HG03469 (cell line): ENCODE measurements around the gene SMYD3.
A peak's percentile ranks its signal among the peaks of the same experiment; 100 is the strongest.
"Not testable (repeated sequence)": the region's sequence is repeated elsewhere in the genome, so short reads cannot be mapped to it uniquely, and the experiment has no call there.

Experiments
- ATAC-seq: cut with Tn5 transposase; IDR thresholded peaks from one replicate; pipeline ENCODE4 v1.9.1; 2021; ENCODE audit warnings: mild to moderate bottlenecking, moderate library complexity, moderate number of reproducible peaks; ENCODE audit not compliant: unreplicated experiment

Gene SMYD3

DNA sequence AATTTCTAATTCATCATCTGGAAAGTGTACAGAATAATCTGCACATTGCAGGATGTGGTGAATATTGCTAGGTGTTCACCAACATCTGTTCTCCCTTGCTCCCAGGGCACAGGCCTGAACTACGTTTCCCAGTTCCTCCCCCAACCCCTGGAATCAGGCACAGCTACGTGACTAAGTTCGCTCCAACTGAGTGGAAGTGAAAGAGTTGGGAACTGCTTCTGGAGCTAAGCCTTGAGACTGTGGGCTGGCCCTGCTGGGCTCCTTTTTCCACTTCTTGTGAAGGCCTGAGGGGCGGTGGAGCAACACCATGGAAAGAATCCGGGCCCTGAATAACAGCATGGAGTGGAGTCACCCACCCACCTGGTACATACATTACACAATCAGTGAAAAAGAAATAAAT is 534.6 kb downstream of the SMYD3 start:
- no peak for ATAC-seq

DNA sequence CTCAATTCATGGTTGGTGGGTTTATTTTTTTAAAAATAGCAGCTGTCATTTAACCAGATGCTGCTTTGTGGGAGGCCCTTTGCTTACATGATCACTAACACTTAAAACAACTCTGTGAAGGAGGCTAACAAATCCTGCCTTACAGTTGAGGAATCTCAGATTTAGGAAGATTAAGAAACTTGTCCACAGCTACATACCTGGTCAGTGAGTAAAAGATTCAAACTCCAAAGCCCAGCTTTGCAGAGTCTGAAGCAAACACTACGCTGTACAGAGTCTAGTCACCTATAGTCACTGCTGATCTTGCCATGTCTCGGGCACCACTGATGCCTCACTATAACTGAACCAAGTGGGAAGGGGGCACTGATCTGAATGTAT is 535.4 kb downstream of the SMYD3 start:
- no peak for ATAC-seq

DNA sequence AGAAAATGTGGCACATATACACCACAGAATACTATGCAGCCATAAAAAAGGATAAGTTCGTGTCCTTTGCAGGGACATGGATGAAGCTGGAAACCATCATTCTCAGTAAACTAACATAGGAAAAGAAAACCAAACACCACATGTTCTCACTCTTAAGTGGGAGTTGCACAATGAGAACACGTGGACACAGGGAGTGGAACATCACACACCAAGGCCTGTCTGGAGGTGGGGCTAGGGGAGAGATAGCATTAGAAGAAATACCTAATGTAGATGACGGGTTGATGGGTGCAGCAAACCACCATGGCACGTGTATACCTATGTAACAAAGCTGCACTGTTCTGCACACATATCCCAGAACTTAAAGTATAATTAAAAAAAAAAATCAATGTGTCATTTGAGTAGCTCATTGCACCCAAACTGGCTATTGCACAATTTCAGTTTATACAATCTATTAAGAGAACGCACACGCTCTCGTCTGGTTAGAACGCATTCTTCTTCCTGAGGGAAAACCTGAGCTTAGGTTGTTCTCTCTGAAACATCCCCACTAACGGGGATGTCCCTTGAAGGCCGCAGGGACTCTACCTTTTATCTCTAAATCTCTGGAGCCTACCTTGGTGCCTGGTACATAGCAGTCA is 535.9 kb downstream of the SMYD3 start:
- ATAC-seq, result not testable (repeated sequence)

DNA sequence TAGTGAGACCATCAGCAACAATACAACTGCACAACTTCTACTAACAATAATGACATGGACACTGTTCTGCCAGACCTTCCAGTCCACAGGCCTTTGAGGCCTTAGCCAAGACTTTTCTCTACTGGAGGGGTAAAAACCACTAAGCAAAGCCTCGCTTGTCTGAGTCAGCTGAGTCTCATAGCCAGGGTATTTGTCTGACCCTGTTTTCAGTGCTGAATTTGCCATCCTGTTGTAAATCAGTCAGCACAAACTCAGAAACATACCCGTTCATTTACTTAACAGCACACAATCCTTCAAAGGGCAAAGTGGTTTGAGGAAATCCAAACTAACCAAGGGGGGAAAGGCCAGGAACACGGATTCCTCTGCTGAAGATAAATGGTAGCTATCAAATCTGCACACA is 537.8 kb downstream of the SMYD3 start:
- ATAC-seq, result no peak

DNA sequence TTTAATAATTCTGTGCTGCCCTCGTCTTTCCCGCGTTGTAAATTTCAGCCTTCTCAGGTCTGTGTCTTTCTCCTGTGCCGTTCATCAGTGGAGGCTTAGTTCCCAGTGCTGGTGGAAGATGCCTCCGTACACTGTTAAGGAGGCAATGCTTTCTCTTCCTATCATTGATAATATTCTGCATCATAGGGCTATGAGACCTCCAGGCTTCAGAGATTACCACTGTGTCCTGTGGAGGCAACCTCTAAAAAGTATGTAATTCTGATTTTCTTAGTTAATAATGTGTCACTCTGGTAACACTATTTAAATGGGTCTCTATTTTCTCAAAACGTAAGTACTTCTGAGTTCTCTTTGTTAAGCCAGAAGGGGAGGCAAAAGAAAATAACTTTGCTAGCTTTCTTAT is 538.3 kb downstream of the SMYD3 start:
- no peak for ATAC-seq

DNA sequence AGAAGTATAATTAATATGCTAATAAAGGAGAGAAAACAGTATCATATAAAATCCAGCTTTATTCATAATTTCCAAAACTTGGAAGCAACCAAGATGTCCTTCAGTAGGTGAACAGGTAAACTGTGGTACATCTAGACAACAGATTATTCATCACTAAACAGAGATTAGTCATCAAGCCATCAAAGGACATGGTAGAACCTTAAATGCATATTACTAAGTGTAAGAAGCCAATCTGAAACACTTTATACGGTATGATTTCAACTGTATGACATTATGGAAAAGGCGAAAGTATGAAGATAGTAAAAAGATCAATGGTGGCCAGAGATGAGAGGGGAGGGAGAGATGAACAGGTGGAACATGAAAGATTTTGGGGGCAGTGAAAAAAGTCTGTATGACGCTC is 541.7 kb downstream of the SMYD3 start:
- ATAC-seq, result no peak

DNA sequence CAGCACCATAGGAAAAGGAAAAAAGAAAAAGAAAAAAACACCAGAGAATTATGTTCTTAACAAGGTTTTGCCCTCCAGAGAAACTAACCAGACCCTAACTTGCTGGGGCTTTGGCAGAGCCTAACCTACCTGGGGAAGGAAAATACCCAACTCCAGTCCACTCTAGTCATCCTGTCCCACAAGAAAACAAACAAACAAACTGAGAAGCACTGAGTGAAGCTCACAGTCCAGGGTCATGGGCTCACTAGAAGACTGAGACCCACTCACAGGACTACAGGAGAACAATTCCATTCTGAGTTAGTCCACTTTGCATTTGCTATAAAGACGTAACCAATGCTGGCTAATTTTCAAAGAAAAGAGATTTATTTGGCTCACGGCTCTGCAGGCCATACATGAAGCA is 543.4 kb downstream of the SMYD3 start:
- no peak for ATAC-seq

DNA sequence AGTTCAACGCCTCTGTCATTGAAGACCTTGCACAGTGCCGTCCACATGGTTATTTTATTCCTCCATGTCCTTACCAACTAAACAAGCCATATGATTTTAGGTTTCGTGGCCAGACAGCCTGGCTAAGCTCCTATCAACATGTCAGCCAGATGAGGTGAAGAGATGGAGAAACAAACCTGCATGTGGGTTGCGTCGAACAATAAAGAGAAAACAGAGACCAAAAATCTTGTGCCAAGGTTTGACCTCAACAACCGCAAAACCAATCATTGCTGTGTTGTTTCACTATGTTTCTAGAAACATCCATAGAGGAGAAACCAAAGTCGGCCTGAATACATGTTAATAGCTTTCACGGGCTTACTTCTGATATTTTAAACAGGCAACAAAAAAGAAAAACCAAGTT is 544.6 kb downstream of the SMYD3 start:
- no peak for ATAC-seq

DNA sequence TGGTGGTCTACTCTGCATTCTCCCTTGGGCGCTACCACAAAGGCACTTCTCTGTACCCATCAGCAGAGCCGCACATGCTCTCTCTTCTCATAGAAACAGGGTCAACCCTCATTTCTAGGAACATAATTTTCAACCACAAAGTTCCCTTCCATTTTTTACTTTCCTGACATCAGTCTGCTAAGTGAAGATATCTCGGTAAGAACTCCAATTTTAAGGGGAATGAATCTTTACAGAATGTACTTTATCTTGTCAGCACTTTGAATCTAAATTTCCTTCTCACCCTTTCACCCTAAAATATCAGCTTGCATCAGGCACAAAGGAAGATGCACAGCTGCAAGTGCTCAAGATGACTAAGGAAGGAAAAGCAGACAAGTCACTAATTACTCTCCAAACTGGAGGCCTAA is 545.9 kb downstream of the SMYD3 start:
- ATAC-seq, result no peak

DNA sequence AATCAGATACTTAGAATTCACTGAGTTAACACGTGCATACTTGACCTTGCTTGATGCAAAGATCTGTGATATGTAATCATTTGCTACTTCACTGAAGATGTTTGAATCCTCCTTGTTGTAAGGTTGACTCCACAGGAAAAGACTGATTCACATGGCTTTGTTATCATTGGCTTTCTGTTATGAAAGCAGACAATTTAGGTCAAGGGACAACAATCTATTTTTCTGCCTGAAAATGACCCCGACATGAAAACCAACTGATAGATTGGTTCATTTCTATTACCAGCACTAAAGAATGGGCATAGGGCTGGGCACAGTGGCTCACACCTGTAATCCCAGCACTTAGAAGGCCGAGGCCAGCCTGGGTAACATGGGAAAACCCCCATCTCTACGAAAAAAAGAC is 546.9 kb downstream of the SMYD3 start:
- ATAC-seq, result no peak

DNA sequence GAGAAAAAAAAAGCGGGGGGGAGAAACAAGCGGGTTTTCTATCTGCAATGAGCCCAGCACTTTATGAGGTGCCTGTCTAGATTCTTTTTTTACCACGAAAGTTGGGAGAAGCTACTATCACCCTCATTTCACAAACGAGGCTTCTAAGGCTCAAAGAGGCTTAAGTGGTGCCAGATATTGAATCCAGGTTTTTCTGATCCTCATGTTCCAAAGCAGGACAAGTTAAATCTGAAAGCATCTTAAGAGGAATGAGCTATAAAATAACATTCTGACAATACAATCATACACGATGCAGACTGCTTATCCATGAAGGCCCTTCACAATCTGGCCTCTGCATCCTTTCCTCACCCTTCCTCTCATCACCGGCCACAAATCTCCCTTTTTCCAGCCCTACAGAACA is 549.1 kb downstream of the SMYD3 start:
- no peak for ATAC-seq

DNA sequence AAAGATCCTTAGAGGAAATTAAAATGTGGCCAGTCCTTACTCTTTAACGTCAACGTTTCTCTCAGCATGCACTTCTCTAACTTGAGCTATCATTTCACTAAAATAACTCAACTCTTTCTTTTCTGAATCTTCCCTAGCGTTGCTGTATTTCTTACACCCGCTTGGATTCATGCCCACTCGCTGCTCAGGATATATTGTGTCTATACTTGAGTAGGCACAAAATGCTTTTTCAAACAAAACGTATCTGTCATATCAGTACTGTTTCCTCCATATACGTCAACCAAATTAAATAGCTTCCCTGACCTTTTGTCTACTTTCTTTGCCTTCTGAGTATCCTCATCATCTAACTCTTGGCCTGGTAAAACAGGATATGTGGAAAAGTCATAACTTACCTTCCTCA is 549.7 kb downstream of the SMYD3 start:
- no peak for ATAC-seq

DNA sequence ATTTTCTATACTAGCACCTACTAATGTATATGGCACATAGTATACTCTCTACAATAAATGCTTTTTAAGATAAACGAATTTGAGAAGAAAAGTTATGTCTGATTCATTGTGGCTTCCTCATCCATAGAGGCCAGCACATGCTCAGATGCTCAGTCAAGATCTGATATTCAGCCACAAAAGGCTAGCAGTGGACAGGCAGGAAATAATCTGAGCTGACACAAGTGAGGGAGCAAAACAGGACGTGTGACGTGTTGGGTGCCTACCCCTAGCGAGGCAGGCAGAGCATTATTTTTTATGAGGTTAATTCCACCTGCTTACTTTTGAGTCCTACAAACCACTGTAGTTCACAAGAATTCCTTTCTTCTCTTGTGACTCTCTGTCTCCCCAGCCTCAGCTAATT is 550.9 kb downstream of the SMYD3 start:
- ATAC-seq, result no peak

DNA sequence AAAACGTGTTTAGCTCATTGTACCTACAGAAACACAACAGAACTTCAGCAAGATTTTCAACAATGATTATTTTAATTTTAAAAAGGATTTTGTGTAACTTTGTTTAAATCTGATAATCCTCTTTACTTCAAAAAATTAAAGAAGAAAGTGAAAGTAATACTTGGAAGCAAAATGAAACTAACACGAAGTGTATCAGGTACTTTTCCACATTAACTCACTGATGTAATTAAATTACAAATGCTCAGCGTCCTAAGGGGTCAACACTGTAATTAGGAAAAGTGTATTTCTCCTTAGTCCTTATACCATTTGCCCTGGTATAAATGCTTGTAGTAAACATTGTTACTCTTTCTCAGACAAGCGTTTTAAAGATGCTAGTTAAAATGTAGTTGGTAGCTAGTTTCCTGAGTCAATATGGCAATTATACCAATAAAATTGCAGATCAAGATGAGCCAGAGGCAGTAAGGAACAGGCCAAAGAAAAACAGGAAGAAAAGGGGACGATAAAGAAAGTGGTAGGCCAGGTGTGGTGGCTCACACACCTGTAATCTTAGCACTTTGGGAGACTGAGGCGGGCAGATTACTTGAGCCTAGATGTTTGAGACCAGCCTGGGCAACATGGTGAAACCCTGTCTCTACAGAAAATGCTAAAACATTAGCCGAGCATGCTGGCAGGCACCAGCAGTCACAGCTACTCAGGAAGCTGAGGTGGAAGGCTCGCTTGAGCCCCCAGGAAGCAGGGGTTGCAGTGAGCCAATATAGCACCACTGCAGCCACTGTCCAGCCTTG is 553.0 kb downstream of the SMYD3 start:
- ATAC-seq, result peak; percentile 37

DNA sequence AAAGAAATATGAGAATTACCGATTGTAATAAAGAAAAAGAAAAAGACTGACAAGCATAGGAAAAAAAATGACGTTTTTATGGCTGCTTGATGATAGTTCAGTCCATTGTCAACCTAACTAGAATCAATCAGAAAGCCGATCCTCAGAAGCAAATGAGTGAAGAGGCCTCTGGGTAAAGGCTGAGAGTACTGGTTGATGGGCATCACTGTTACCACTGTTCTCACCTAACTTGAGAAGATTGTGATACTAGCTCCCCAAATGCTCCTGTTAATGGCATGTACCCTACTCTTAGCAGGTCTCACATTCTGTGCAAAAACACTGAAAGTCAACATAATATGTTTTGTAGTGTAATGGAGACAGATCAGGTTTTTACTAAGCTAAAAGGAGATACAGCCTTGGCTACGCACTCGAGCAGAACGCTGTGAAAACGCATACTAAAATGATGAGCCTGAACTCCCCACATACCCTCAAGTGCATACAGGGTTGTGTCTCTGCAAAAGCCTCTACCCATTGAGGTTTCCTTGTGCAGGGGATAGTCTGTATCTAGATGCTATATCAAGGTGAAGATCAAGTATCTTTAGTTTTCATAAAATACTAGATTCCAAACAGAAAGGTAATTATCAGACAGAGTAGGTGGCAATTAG is 554.6 kb downstream of the SMYD3 start:
- ATAC-seq, result no peak

DNA sequence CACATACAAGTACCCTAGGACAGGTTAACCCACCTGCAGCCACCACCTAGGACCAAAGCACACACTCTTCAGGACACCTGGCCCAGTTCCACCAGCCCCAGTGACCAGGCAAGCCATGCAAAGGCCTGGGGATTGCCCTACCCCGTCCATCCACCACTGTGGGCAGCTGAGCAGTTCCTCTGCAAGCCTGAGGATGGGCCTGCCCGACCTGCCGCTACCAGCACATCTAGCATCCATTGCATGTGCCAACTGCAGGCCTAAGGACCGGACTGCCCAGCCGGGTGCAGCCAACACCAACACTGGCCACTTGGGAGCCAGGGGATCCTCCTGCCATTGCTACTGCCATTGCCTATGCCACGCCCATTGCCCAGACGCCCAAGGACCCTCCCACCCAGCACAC is 558.3 kb downstream of the SMYD3 start:
- no peak for ATAC-seq

DNA sequence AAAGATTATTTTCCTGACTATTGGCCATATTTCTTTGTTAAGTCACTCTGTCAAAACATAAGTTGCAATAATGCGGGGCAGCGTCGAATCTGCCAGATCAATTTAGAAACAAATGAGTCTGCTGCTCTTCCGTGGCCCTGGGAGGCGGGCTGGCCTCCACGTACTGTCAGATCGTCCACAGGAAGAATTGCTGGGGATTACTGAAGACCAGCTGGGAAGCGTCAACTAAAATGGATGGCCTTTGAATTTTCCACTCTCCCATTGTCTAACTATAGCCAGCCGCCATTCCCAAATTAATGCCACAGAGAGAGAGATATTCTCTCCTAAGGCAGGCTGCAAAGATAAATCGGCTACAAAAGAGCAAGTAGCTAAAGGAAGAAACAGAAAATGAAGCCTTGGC is 560.2 kb downstream of the SMYD3 start:
- ATAC-seq, result no peak

DNA sequence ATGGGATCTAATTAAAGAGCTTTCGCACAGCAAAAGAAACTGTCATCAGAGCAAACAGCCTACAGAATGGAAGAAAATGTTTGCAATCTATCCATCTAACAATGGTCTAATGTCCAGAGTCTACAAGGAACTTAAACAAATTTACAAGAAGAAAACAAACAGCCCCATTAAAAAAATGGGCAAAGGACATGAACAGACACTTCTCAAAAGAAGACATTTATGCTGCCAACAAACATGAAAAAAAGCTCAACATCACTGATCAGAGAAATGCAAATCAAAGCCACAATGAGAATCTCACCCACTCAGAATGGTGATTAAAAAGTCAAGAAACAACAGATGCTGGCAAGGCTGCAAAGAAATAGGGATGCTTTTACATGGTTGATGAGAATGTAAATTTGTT is 561.9 kb downstream of the SMYD3 start:
- ATAC-seq, result not testable (repeated sequence)

DNA sequence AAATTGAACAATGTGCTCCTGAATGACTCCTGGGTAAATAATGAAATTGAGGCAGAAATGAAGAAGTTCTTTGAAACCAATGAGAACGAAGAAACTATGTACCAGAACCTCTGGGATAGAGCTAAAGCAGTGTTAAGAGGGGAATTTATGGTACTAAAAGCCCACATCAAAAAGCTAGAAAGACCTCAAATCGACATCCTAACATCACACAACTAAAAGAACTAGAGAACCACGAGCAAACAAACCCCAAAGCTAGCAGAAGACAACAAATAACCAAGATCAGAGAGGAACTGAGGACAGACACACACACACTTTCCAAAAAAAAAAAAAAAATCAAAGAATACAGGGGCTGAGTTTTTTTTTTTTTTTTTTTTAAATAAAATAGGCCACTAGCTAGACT is 564.2 kb downstream of the SMYD3 start:
- no peak for ATAC-seq

DNA sequence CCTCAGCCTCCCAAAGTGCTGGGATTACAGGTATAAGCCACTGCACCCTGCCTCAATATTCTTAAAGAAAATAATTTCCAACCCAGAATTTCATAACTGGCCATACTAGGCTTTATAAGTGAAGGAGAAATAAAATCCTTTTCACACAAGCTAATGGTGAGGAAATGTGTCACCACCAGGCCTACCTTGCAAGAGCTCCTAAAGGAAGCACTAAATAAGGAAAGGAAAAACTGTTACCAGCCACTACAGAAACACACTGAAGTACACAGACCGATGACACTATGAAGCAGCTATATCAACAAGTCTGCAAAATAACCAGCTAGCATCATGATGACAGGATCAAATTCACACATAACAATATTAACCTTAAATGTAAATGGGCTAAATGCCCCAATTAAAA is 565.3 kb downstream of the SMYD3 start:
- not testable (repeated sequence) for ATAC-seq

DNA sequence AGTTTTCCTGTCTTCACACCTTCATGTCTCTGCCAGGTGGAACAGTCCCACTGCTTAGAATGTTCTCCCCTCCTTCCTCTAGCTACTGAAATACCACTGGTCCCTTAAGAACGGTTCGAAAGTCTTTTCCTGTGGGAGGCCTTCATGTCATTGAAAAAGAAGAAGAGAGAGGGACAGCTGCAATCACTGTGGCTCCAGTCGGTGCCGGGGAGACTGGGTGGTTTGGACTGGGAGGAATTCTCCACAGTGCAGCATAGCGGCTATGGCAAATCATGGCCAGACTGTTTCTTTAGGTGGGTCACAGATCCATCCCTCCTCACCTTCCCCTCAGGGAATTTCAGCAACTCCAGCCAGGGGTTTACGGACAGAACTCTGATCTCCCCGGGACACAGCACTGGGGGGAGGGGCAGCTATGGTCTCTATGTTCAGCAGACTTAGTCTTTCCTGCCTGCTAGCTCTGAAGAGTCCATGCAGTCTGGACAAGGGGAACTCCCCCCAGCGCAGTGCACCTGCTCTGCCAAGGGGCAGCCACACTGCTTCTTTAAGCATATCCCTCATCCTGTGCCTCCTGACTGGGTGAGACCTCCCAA is 567.2 kb downstream of the SMYD3 start:
- no peak for ATAC-seq

DNA sequence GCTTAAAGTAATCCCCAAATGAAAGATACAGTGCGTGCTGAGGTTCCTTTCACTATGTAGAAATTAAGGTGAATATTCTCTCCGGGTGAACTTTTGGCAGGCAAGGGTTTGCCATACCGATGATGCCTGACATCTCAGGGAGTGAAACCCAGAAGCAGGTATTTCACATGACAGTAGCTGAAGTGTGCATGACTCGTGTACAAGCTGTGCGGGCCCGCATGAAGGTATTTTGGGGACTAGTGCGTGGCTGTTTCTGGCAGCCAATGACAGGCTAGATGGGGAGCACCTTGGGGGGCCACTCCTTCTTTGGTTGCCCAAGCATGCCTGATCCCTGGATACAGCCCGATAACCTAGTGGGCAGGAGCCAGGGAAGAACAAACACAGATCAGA is 569.0 kb downstream of the SMYD3 start:
- no peak for ATAC-seq
